Panc1 (cell line): Measurements from ENCODE around the gene KANSL2. TPM values are rescaled to one million over a fixed set of nuclear protein-coding genes. Genes with fewer than 3 reads are reported as not detected.

ENCODE experiments used
- ATAC-seq: fragments of 200-7000 bp; cut with Tn5 transposase; 2 replicates; pipeline ENCODE4 v1.9.1; 2020; ENCODE audit warnings: mild to moderate bottlenecking, moderate library complexity
- BruUV-seq: library from RNA; stranded (reverse); fragments of 400-500 nt; replicated peaks from 2 replicates; lab custom pipeline; 2021; lab: Mats Ljungman, UMichigan
- CTCF ChIA-PET: fragments of 300-600 bp; sonication (Branson Sonifier 250); formaldehyde crosslinking; loops from one replicate; lab custom pipeline; 2022; ENCODE audit warnings: antibody characterized with exemption; lab: Charles Lee
- POLR2A ChIA-PET: fragments of 300-600 bp; sonication (Branson Sonifier 250); formaldehyde crosslinking; loops from one replicate; lab custom pipeline; 2022; ENCODE audit warnings: antibody characterized with exemption; lab: Charles Lee
- DNase-seq: peaks from one replicate; pipeline ENCODE4 v3.0.0-alpha.2; 2010; ENCODE audit warnings: low read depth, low spot score
- H3K27ac ChIP-seq: 2 replicates; pipeline ENCODE4 v1.5.1; 2011; ENCODE audit warnings: mild to moderate bottlenecking, low read length, inconsistent platforms
- H3K27me3 ChIP-seq: fragments of 200-500 bp; sonication (Bioruptor generic); 2 replicates; pipeline ENCODE4 v1.6.0; 2014; ENCODE audit warnings: low read length, inconsistent platforms; ENCODE audit not compliant: control insufficient read depth, insufficient read depth
- H3K36me3 ChIP-seq: fragments of 200-500 bp; sonication (Bioruptor generic); 2 replicates; pipeline ENCODE4 v1.5.1; 2014; ENCODE audit warnings: inconsistent platforms, mild to moderate bottlenecking, low read length, moderate library complexity; ENCODE audit not compliant: control insufficient read depth, insufficient read depth
- H3K4me1 ChIP-seq: 2 replicates; pipeline ENCODE4 v1.5.1; 2011; ENCODE audit warnings: inconsistent platforms, mild to moderate bottlenecking, low read length, moderate library complexity; ENCODE audit not compliant: control insufficient read depth, insufficient read depth
- H3K4me3 ChIP-seq, 2 experiments: 2 replicates each; pipeline ENCODE4 v1.5.1; 2011 to 2012; ENCODE audit warnings: low read depth in 2 of 2, low read length in 2 of 2, mild to moderate bottlenecking in 2 of 2, inconsistent platforms in 1 of 2, moderate library complexity in 1 of 2
- H3K9me3 ChIP-seq: fragments of 200-500 bp; sonication (Bioruptor generic); 2 replicates; pipeline ENCODE4 v1.5.1; 2014; ENCODE audit warnings: low read depth, mild to moderate bottlenecking, inconsistent platforms, low read length, moderate library complexity; ENCODE audit not compliant: control insufficient read depth, insufficient read depth
- CTCF ChIP-seq: fragments of 450-650 bp; IDR thresholded peaks from 2 replicates; pipeline ENCODE4 v1.5.1; 2017; ENCODE audit warnings: mild to moderate bottlenecking
- POLR2AphosphoS5 ChIP-seq: IDR thresholded peaks from 2 replicates; pipeline ENCODE4 v1.6.1; 2012; ENCODE audit warnings: mild to moderate bottlenecking, low read depth, low read length, moderate library complexity
- REST ChIP-seq, 2 experiments: IDR thresholded peaks; 2 replicates each; pipeline ENCODE4 v1.6.1; 2011 to 2012; ENCODE audit warnings: low read depth in 2 of 2, control low read depth in 1 of 2, low read length in 1 of 2, mild to moderate bottlenecking in 1 of 2, moderate library complexity in 1 of 2; ENCODE audit not compliant: insufficient read depth in 1 of 2
- SIN3A ChIP-seq: IDR thresholded peaks from 2 replicates; pipeline ENCODE4 v1.6.1; 2012; ENCODE audit warnings: low read depth, mild to moderate bottlenecking, low read length, moderate library complexity, borderline replicate concordance; ENCODE audit not compliant: insufficient read depth
- TCF7L2 ChIP-seq: IDR thresholded peaks from 2 replicates; pipeline ENCODE4 v1.6.1; 2011; ENCODE audit warnings: mild to moderate bottlenecking, low read depth, low read length, inconsistent platforms
- in situ Hi-C: cut with HindIII; loops from 2 replicates; pipeline ENCODE4 v1.10.0; 2016; ENCODE audit warnings: low sequenced_read_pairs, low pct_unique_long_range_greater_than_20kb
- intact Hi-C: fragments of 100-400 bp; cut with micrococcal nuclease; formaldehyde crosslinking; loops from one replicate; pipeline ENCODE4 v1.10.0; 2022; ENCODE audit not compliant: unreplicated experiment
- total RNA-seq: library from RNA; stranded (reverse); gene quantifications from one replicate; pipeline ENCODE4 v1.2.1, GENCODE V29; 2021; ENCODE audit not compliant: unreplicated experiment

Gene KANSL2
- total RNA-seq, 1 experiment from 2014 or later = 36.9 TPM

- Histone ChIP-seq H3K36me3 (no peaks in the 10 kb centered on the region), H3K9me3 (no peaks in the 10 kb centered on the region), H3K27ac (no peak overlapping the region), H3K4me1 (no peaks in the 10 kb centered on the region), H3K27me3 (0 out of 2 replicates have a peak, but pooled peaks cover 2% of the 10 kb centered on the region), H3K4me3 (no peak overlapping the region)
- DNase-seq (no peak), ATAC-seq (no peak)
- no TSS peak for BruUV-seq
- in situ Hi-C loops (no loop called here), intact Hi-C loops (no loop called here)
- no peak for TF ChIP-seq REST (IDR thresholded peaks at IDR 0.05; ENCODE audit: insufficient read depth in 1 of 2, low read depth in 2 of 2, low read length in 1 of 2)
- no peak for TF ChIP-seq CTCF
- no peak for TF ChIP-seq POLR2AphosphoS5
- no peak for TF ChIP-seq SIN3A
- no peak for TF ChIP-seq TCF7L2
- CTCF ChIA-PET = no interaction called here
- POLR2A ChIA-PET = no interaction called here
Observed at GRCh38 chr12:48631071-48631470, 51.0 kb downstream of the KANSL2 start.

GRCh38 chr12:48630346-48630745 lies 51.7 kb downstream of the KANSL2 start:
- TF ChIP-seq TCF7L2 = no peak
- no peak for TF ChIP-seq POLR2AphosphoS5
- no peak for TF ChIP-seq CTCF
- no peak for TF ChIP-seq SIN3A
- no peak for TF ChIP-seq REST (IDR thresholded peaks at IDR 0.05; ENCODE audit: insufficient read depth in 1 of 2, low read depth in 2 of 2, low read length in 1 of 2)
- intact Hi-C loops (no loop called here), in situ Hi-C loops (no loop called here)
- CTCF ChIA-PET = no interaction called here
- H3K27ac ChIP-seq = no peak overlapping the region
- no peak for ATAC-seq
- no peak for DNase-seq
- no TSS peak for BruUV-seq
- H3K4me3 ChIP-seq = no peak overlapping the region
- H3K4me1 ChIP-seq = no peaks in the 10 kb centered on the region
- POLR2A ChIA-PET = no interaction called here
- no peaks in the 10 kb centered on the region for H3K36me3 ChIP-seq
- H3K27me3 ChIP-seq = 0 out of 2 replicates have a peak, but pooled peaks cover 2% of the 10 kb centered on the region
- H3K9me3 ChIP-seq = no peaks in the 10 kb centered on the region
